SK-N-SH (cell line): ENCODE measurements around the gene CAD. TPM values are rescaled to one million over a fixed set of nuclear protein-coding genes. Genes with fewer than 3 reads are reported as not detected.

Experiments used
- CTCF ChIA-PET: fragments of 300-600, 350-600 bp; formaldehyde crosslinking; extraction: SDS; loops from one replicate; lab custom pipeline; 2021; lab: Yijun Ruan, JAX
- POLR2A ChIA-PET: fragments of 350-600 bp; sonication (Branson Sonifier 250); formaldehyde crosslinking; extraction: SDS; loops from one replicate; lab custom pipeline; 2020; ENCODE audit warnings: antibody characterized with exemption, inconsistent platforms; lab: Yijun Ruan, JAX
- DNase-seq: peaks from one replicate; pipeline ENCODE4 v3.0.0; 2012
- H2AFZ ChIP-seq: fragments of 200-600 bp; sonication (generic); 2 replicates; pipeline ENCODE4 v1.8.1; 2016; ENCODE audit warnings: antibody characterized with exemption, mild to moderate bottlenecking, low read depth
- H3F3A ChIP-seq: fragments of 200-600 bp; sonication (generic); replicated peaks from 2 replicates; pipeline ENCODE3; 2016; ENCODE audit warnings: antibody characterized with exemption, mild to moderate bottlenecking; ENCODE audit not compliant: insufficient read depth
- H3K27ac ChIP-seq, 2 experiments: fragments of 200-500 bp in 1 of 2; fragments of 200-600 bp in 1 of 2; sonication (Bioruptor generic) in 1 of 2; sonication (generic), shearing (Covaris generic) in 1 of 2; 2 replicates each; pipeline versions ENCODE4 v1.5.1 to v1.6.1; 2014 to 2016; ENCODE audit warnings: low read depth in 2 of 2, inconsistent platforms in 1 of 2, low read length in 1 of 2, mild to moderate bottlenecking in 1 of 2, mixed read lengths in 1 of 2
- H3K27me3 ChIP-seq: fragments of 200-600 bp; sonication (generic), shearing (Covaris generic); 2 replicates; pipeline ENCODE4 v1.6.1; 2016; ENCODE audit warnings: mixed run types; ENCODE audit not compliant: insufficient read depth
- H3K36me3 ChIP-seq, 2 experiments: fragments of 200-500 bp in 1 of 2; fragments of 200-600 bp in 1 of 2; sonication (Bioruptor generic) in 1 of 2; sonication (generic) in 1 of 2; replicated peaks in 1 of 2; 2 replicates each; pipeline versions ENCODE3 to v1.5.1; 2014 to 2016; ENCODE audit warnings: low read length in 1 of 2, mild to moderate bottlenecking in 1 of 2; ENCODE audit not compliant: insufficient read depth in 2 of 2, control insufficient read depth in 1 of 2
- H3K4me1 ChIP-seq, 2 experiments: fragments of 200-500 bp in 1 of 2; fragments of 200-600 bp in 1 of 2; sonication (Bioruptor generic) in 1 of 2; sonication (generic), shearing (Covaris generic) in 1 of 2; 2 replicates each; pipeline versions ENCODE4 v1.5.1 to v1.6.1; 2014 to 2016; ENCODE audit warnings: low read depth in 1 of 2, low read length in 1 of 2, mixed run types in 1 of 2; ENCODE audit not compliant: insufficient read depth in 2 of 2, control insufficient read depth in 1 of 2
- H3K4me2 ChIP-seq: fragments of 200-600 bp; sonication (generic), shearing (Covaris generic); 2 replicates; pipeline ENCODE4 v1.6.1; 2017; ENCODE audit warnings: mixed run types
- H3K4me3 ChIP-seq, 2 experiments: fragments of 200-500 bp in 1 of 2; fragments of 200-600 bp in 1 of 2; sonication (Bioruptor generic) in 1 of 2; sonication (generic), shearing (Covaris generic) in 1 of 2; 2 replicates each; pipeline versions ENCODE4 v1.5.1 to v1.8.1; 2014 to 2016; ENCODE audit warnings: low read depth in 2 of 2, inconsistent platforms in 1 of 2, low read length in 1 of 2, mild to moderate bottlenecking in 1 of 2, mixed read lengths in 1 of 2, moderate library complexity in 1 of 2
- H3K79me2 ChIP-seq: fragments of 200-600 bp; sonication (generic); 2 replicates; pipeline ENCODE4 v1.8.1; 2017; ENCODE audit warnings: mild to moderate bottlenecking; ENCODE audit not compliant: insufficient read depth
- H3K9ac ChIP-seq: fragments of 200-600 bp; sonication (generic); 2 replicates; pipeline ENCODE4 v1.6.1; 2017; ENCODE audit warnings: mixed run types
- H3K9me2 ChIP-seq: fragments of 200-600 bp; sonication (generic); 2 replicates; pipeline ENCODE4 v1.6.1; 2017; ENCODE audit warnings: mixed run types
- H3K9me3 ChIP-seq: fragments of 200-600 bp; sonication (generic); 2 replicates; pipeline ENCODE4 v1.6.1; 2017; ENCODE audit warnings: mixed run types, mild to moderate bottlenecking, moderate library complexity
- H4K20me1 ChIP-seq: fragments of 200-600 bp; sonication (generic); 2 replicates; pipeline ENCODE4 v1.6.1; 2017; ENCODE audit warnings: mild to moderate bottlenecking, mixed run types; ENCODE audit not compliant: insufficient read depth
- EP300 ChIP-seq, 2 experiments: IDR thresholded peaks; 2 replicates each; pipeline versions ENCODE4 v1.4.0 to v1.6.1; 2012; ENCODE audit warnings: borderline replicate concordance in 1 of 2, low read depth in 1 of 2, low read length in 1 of 2
- EZH2phosphoT487 ChIP-seq: fragments of 200-600 bp; sonication (generic); IDR thresholded peaks from 2 replicates; pipeline ENCODE4 v1.6.1; 2017; ENCODE audit warnings: low read depth, mixed run types, mild to moderate bottlenecking, antibody characterized with exemption, moderate library complexity, borderline replicate concordance
- FOXM1 ChIP-seq: IDR thresholded peaks from 2 replicates; pipeline ENCODE4 v1.4.0; 2012; ENCODE audit warnings: low read depth, mild to moderate bottlenecking
- GABPA ChIP-seq: IDR thresholded peaks from 2 replicates; pipeline ENCODE4 v1.4.0; 2012; ENCODE audit warnings: low read depth, mild to moderate bottlenecking
- MEF2A ChIP-seq: IDR thresholded peaks from 2 replicates; pipeline ENCODE4 v1.4.0; 2012; ENCODE audit warnings: low read depth, borderline replicate concordance
- NRF1 ChIP-seq: IDR thresholded peaks from 2 replicates; pipeline ENCODE4 v1.6.1; 2012; ENCODE audit warnings: low read depth, mild to moderate bottlenecking, low read length
- RXRA ChIP-seq: IDR thresholded peaks from 2 replicates; pipeline ENCODE4 v1.4.0; 2012; ENCODE audit warnings: low read depth, mild to moderate bottlenecking, borderline replicate concordance
- SIN3A ChIP-seq: IDR thresholded peaks from 2 replicates; pipeline ENCODE4 v1.6.1; 2012; ENCODE audit warnings: low read depth, mild to moderate bottlenecking, low read length, moderate library complexity, borderline replicate concordance
- SMC3 ChIP-seq: IDR thresholded peaks from 2 replicates; pipeline ENCODE4 v1.6.1; 2012; ENCODE audit warnings: low read depth, low read length, improper control_type of control experiment
- TEAD4 ChIP-seq: IDR thresholded peaks from 2 replicates; pipeline ENCODE4 v1.4.0; 2012; ENCODE audit warnings: mild to moderate bottlenecking, borderline replicate concordance; ENCODE audit not compliant: insufficient read depth
- YY1 ChIP-seq: IDR thresholded peaks from 2 replicates; pipeline ENCODE4 v1.4.0; 2012; ENCODE audit warnings: low read depth, mild to moderate bottlenecking
- WGBS: methylation state at CpG from one replicate; pipeline ENCODE4 v1.1.6; 2017; ENCODE audit warnings: low lambda C conversion rate; 5-methylcytosine and 5-hydroxymethylcytosine counted together
- polyA plus RNA-seq, 3 experiments: library from polyadenylated mRNA; depleted of rRNA; stranded (reverse); fragments of >200 nt; gene quantifications; 2 replicates each; pipeline ENCODE4 v1.2.3, GENCODE V29; 2012
- TF ChIP-seq, protein P1 (sequence below): fragments of 150-350 bp; IDR thresholded peaks from 2 replicates; pipeline ENCODE4 v1.6.1; 2017; ENCODE audit warnings: antibody characterized with exemption, low read length, low read depth, borderline replicate concordance

CAD gene
- polyA plus RNA-seq, 1 of the 3 experiments (the other 2 are of a cell fraction), result 47.6 TPM

DNA sequence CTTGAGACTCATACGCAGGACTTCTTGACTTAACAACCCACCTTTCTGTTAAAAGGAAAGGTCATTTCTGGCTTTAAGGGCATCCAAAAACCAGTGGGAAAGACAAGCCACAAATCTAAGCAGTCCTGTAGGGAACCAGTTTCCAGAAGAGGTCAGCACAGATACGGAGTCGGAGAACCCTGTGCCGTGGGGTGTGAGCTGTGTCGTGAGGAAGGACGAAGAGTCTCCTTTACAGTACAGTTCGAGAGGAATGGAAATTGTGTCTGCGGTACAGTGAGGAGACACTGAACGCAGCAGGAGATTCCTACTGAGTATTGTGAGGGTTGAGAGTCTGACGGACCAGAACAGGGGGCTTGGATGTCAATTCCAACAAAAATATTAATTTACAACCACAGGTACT is 27.9 kb downstream of the CAD start:
- no peak for DNase-seq
- Histone ChIP-seq H3K4me3 (no peak overlapping the region), H3K79me2 (no peaks in the 10 kb centered on the region), H4K20me1 (no peaks in the 10 kb centered on the region; the same call in 1 of the 2 replicates), H3K36me3 (peaks cover 22 to 43% of the 10 kb centered on the region in 2 experiments), H3K27ac (no peak overlapping the region), H3F3A (peaks cover 5% of the 10 kb centered on the region), H3K9me3 (no peaks in the 10 kb centered on the region), H3K27me3 (no peaks in the 10 kb centered on the region), H2AFZ (no peak overlapping the region), H3K9me2 (no peaks in the 10 kb centered on the region), H3K4me1 (peaks cover 0 to 8% of the 10 kb centered on the region in 2 experiments; a peak in 2 of 4 replicates), H3K4me2 (no peak overlapping the region), H3K9ac (no peak overlapping the region)
- WGBS, result 92% methylated on average over 10 of the region's 10 CpGs
- TF ChIP-seq RXRA (no peak), EP300 (IDR thresholded peaks at IDR 0.05; ENCODE audit: borderline replicate concordance in 1 of 2, low read depth in 1 of 2, low read length in 1 of 2) (no peak), GABPA (no peak), EZH2phosphoT487 (no peak), SIN3A (no peak), YY1 (no peak), TEAD4 (no peak), SMC3 (no peak), NRF1 (no peak), FOXM1 (no peak)
- TF ChIP-seq, protein P1, sequence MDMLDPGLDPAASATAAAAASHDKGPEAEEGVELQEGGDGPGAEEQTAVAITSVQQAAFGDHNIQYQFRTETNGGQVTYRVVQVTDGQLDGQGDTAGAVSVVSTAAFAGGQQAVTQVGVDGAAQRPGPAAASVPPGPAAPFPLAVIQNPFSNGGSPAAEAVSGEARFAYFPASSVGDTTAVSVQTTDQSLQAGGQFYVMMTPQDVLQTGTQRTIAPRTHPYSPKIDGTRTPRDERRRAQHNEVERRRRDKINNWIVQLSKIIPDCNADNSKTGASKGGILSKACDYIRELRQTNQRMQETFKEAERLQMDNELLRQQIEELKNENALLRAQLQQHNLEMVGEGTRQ, result no peak
- ChIA-PET POLR2A (interaction anchor here (0.6 kb wide), 1 partner anchor 208 kb away, joined by 3 read pairs; no protein-coding TSS in a partner anchor), CTCF (interaction anchor here (1.2 kb wide), 1 partner anchor 11 kb away, joined by 4 read pairs; no protein-coding TSS in a partner anchor)

DNA sequence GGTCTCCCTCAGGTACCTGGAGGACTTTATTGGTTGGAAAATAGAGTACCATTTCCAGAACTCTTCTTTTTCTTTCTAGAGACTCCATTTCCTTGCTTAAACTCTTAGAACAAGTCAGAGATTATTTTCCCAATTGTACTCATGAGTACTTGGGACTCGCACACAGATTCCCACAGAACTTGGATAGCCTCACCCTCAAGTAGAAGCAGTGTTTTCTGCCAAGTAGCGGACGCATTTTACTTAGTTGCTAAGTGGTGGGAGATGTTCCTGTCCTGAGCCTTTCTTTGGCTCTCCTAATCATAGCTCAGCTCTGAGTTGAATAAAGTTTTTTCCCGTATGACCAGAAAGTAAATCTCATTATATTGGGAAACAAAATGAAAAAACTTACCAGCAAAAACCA is 28.5 kb downstream of the CAD start:
- CTCF ChIA-PET, result interaction anchor here (1.1 to 1.2 kb wide), 2 partner anchors 10 to 35 kb away, joined by 4 read pairs; no protein-coding TSS in a partner anchor

More for the DNA sequence above, 28.5 kb downstream of the CAD start:
- H2AFZ ChIP-seq, result no peak overlapping the region
- 91% methylated on average over 4 of the region's 4 CpGs for WGBS
- no peaks in the 10 kb centered on the region for H3K9me2 ChIP-seq
- H3F3A ChIP-seq, result peaks cover 5% of the 10 kb centered on the region
- H3K4me1 ChIP-seq, result peaks cover 0 to 8% of the 10 kb centered on the region in 2 experiments; a peak in 2 of 4 replicates
- no peak overlapping the region for H3K27ac ChIP-seq
- peaks cover 22 to 38% of the 10 kb centered on the region in 2 experiments for H3K36me3 ChIP-seq
- DNase-seq, result no peak
- H3K9me3 ChIP-seq, result no peaks in the 10 kb centered on the region
- H3K9ac ChIP-seq, result no peak overlapping the region
- H3K27me3 ChIP-seq, result no peaks in the 10 kb centered on the region
- POLR2A ChIA-PET, result no interaction called here
- H3K79me2 ChIP-seq, result no peaks in the 10 kb centered on the region
- H3K4me3 ChIP-seq, result no peak overlapping the region
- TF ChIP-seq MEF2A (no peak), SMC3 (no peak)
- no peaks in the 10 kb centered on the region; the same call in 1 of the 2 replicates for H4K20me1 ChIP-seq
- H3K4me2 ChIP-seq, result no peak overlapping the region
